PC-3 (cell line): ENCODE data around the gene CPLANE2. TPM values are rescaled to one million over a fixed set of nuclear protein-coding genes. Genes with fewer than 3 reads are reported as not detected.
"Not testable (repeated sequence)": the region's sequence is repeated elsewhere in the genome, so short reads cannot be mapped to it uniquely, and the experiment has no call there.

ENCODE experiments used
- ATAC-seq: fragments of 200-7000 bp; cut with Tn5 transposase; 2 replicates; pipeline ENCODE4 v1.9.1; 2020; ENCODE audit warnings: mild to moderate bottlenecking, moderate library complexity
- BruUV-seq: library from RNA; stranded (reverse); fragments of 400-500 nt; replicated peaks from 2 replicates; lab custom pipeline; 2021; lab: Mats Ljungman, UMichigan
- CTCF ChIA-PET: fragments of 300-600 bp; sonication (Branson Sonifier 250); formaldehyde crosslinking; loops from one replicate; lab custom pipeline; 2022; ENCODE audit warnings: antibody characterized with exemption; lab: Charles Lee
- POLR2A ChIA-PET: fragments of 300-600 bp; sonication (Branson Sonifier 250); formaldehyde crosslinking; loops from one replicate; lab custom pipeline; 2022; ENCODE audit warnings: antibody characterized with exemption; ENCODE audit not compliant: unreplicated experiment; lab: Charles Lee
- DNase-seq: peaks from one replicate; pipeline ENCODE4 v3.0.0-alpha.2; 2015
- H2AFZ ChIP-seq: fragments of 300-600 bp; sonication (generic); 2 replicates; pipeline ENCODE4 v1.6.0; 2016; ENCODE audit warnings: antibody characterized with exemption, low read length
- H3F3A ChIP-seq: fragments of 300-600 bp; sonication (generic); one replicate; pipeline ENCODE4 v1.6.0; 2017; ENCODE audit warnings: antibody characterized with exemption, low read length, control low read depth, mild to moderate bottlenecking; ENCODE audit not compliant: unreplicated experiment
- H3K27ac ChIP-seq: fragments of 300-600 bp; sonication (generic); 2 replicates; pipeline ENCODE4 v1.5.1; 2016; ENCODE audit warnings: mild to moderate bottlenecking, low read length
- H3K27me3 ChIP-seq: fragments of 300-600 bp; sonication (generic); 2 replicates; pipeline ENCODE4 v1.6.1; 2016; ENCODE audit warnings: low read length, mixed read lengths
- H3K36me3 ChIP-seq: fragments of 300-600 bp; sonication (generic); 2 replicates; pipeline ENCODE4 v1.6.1; 2016; ENCODE audit warnings: low read depth, mixed run types, low read length, mixed read lengths
- H3K4me1 ChIP-seq: fragments of 300-600 bp; sonication (generic); 2 replicates; pipeline ENCODE4 v1.5.1; 2016; ENCODE audit warnings: low read length; ENCODE audit not compliant: insufficient read depth
- H3K4me2 ChIP-seq: fragments of 300-600 bp; sonication (generic); 2 replicates; pipeline ENCODE4 v1.6.0; 2016; ENCODE audit warnings: low read length
- H3K4me3 ChIP-seq: fragments of 300-600 bp; sonication (generic); 2 replicates; pipeline ENCODE4 v1.5.1; 2016; ENCODE audit warnings: mild to moderate bottlenecking, low read length, mixed read lengths
- H3K79me2 ChIP-seq: fragments of 300-600 bp; sonication (generic); 2 replicates; pipeline ENCODE4 v1.6.1; 2017; ENCODE audit warnings: low read length, mixed read lengths
- H3K9ac ChIP-seq: fragments of 300-600 bp; sonication (generic); 2 replicates; pipeline ENCODE4 v1.6.0; 2016; ENCODE audit warnings: mild to moderate bottlenecking, low read length
- H3K9me2 ChIP-seq: fragments of 300-600 bp; sonication (generic); replicated peaks from 2 replicates; pipeline ENCODE4 v1.6.1; 2016; ENCODE audit warnings: mixed run types, low read length, mixed read lengths
- H3K9me3 ChIP-seq: fragments of 300-600 bp; sonication (generic); 2 replicates; pipeline ENCODE4 v1.6.1; 2016; ENCODE audit warnings: low read length, mixed read lengths
- H4K20me1 ChIP-seq: fragments of 300-600 bp; sonication (generic); 2 replicates; pipeline ENCODE4 v1.6.1; 2016; ENCODE audit warnings: low read length, mixed read lengths
- CTCF ChIP-seq: fragments of 300-600 bp; sonication (generic); conservative IDR thresholded peaks from 2 replicates; pipeline ENCODE4 v1.5.1; 2017; ENCODE audit warnings: antibody characterized with exemption, low read depth, mild to moderate bottlenecking, low read length
- EZH2 ChIP-seq: fragments of 300-600 bp; sonication (generic); IDR thresholded peaks from one replicate; pipeline ENCODE4 v1.6.1; 2017; ENCODE audit warnings: antibody characterized with exemption, mild to moderate bottlenecking, low read length; ENCODE audit not compliant: unreplicated experiment
- EZH2phosphoT487 ChIP-seq: fragments of 300-600 bp; sonication (generic); IDR thresholded peaks from 2 replicates; pipeline ENCODE4 v1.6.1; 2018; ENCODE audit warnings: mild to moderate bottlenecking, antibody characterized with exemption, low read length, borderline replicate concordance
- intact Hi-C: fragments of 100-400 bp; cut with micrococcal nuclease; formaldehyde crosslinking; loops from 2 replicates; pipeline ENCODE4 v1.9.0; 2023
- total RNA-seq: library from RNA; depleted of rRNA; stranded (reverse); fragments of >200 nt; gene quantifications from 2 replicates; pipeline ENCODE4 v1.2.3, GENCODE V29; 2014

The CPLANE2 gene
- total RNA-seq, 1 experiment from 2014 or later: 9.6 TPM

GRCh38 chr1:16199157-16199501 lies 37.9 kb downstream of the CPLANE2 start:
- ChIA-PET POLR2A (no interaction called here), CTCF (no interaction called here)
- Histone ChIP-seq H3K4me3 (no peak overlapping the region), H3K9me2 (no peaks in the 10 kb centered on the region), H3K79me2 (no peaks in the 10 kb centered on the region), H4K20me1 (no peaks in the 10 kb centered on the region), H3K4me1 (no peaks in the 10 kb centered on the region), H3K36me3 (no peaks in the 10 kb centered on the region), H3K27ac (no peak overlapping the region), H3K9me3 (no peaks in the 10 kb centered on the region), H3K4me2 (no peak overlapping the region), H3K27me3 (no peaks in the 10 kb centered on the region), H3K9ac (no peak overlapping the region), H3F3A (no peaks in the 10 kb centered on the region), H2AFZ (no peak overlapping the region)
- no peak for TF ChIP-seq CTCF
- no peak for TF ChIP-seq EZH2
- no peak for TF ChIP-seq EZH2phosphoT487
- no peak for DNase-seq
- no TSS peak for BruUV-seq
- no peak for ATAC-seq
- intact Hi-C loops: no loop called here

- Histone ChIP-seq H3K27me3 (no peaks in the 10 kb centered on the region), H3K4me2 (no peak overlapping the region), H3K27ac (no peak overlapping the region), H3F3A (no peaks in the 10 kb centered on the region), H3K79me2 (no peaks in the 10 kb centered on the region), H3K9me3 (no peaks in the 10 kb centered on the region), H4K20me1 (no peaks in the 10 kb centered on the region), H3K4me1 (no peaks in the 10 kb centered on the region), H3K9me2 (no peaks in the 10 kb centered on the region), H2AFZ (no peak overlapping the region), H3K9ac (no peak overlapping the region), H3K4me3 (no peak overlapping the region), H3K36me3 (no peaks in the 10 kb centered on the region)
- intact Hi-C loops: no loop called here
- no TSS peak for BruUV-seq
- DNase-seq (no peak), ATAC-seq (no peak)
- ChIA-PET POLR2A (no interaction called here), CTCF (no interaction called here)
- no peak for TF ChIP-seq CTCF
- no peak for TF ChIP-seq EZH2
- TF ChIP-seq EZH2phosphoT487: no peak
Measured at GRCh38 chr1:16198444-16199156, 38.4 kb downstream of the CPLANE2 start.

- no TSS peak for BruUV-seq
- ChIA-PET CTCF (no interaction called here), POLR2A (no interaction called here)
- Histone ChIP-seq H3F3A (no peaks in the 10 kb centered on the region), H3K9ac (no peak overlapping the region), H3K4me2 (no peak overlapping the region), H2AFZ (no peak overlapping the region), H3K36me3 (no peaks in the 10 kb centered on the region), H3K79me2 (no peaks in the 10 kb centered on the region), H3K9me2 (no peaks in the 10 kb centered on the region), H3K27me3 (no peaks in the 10 kb centered on the region), H4K20me1 (no peaks in the 10 kb centered on the region), H3K9me3 (no peaks in the 10 kb centered on the region), H3K4me1 (no peaks in the 10 kb centered on the region), H3K4me3 (no peak overlapping the region), H3K27ac (no peak overlapping the region)
- no peak for DNase-seq
- no peak for TF ChIP-seq EZH2phosphoT487
- no peak for TF ChIP-seq CTCF
- no peak for TF ChIP-seq EZH2
- intact Hi-C loops: no loop called here
- no peak for ATAC-seq
Measured at GRCh38 chr1:16196874-16197273, 40.1 kb downstream of the CPLANE2 start.

- BruUV-seq, CTCF ChIA-PET, H3F3A ChIP-seq, H3K4me2 ChIP-seq, H3K4me3 ChIP-seq, H3K79me2 ChIP-seq, DNase-seq, H4K20me1 ChIP-seq, H3K9me2 ChIP-seq, H3K36me3 ChIP-seq, ATAC-seq, H3K4me1 ChIP-seq, H3K27me3 ChIP-seq, H3K9ac ChIP-seq, H3K9me3 ChIP-seq, H2AFZ ChIP-seq, intact Hi-C loops, H3K27ac ChIP-seq: not testable (repeated sequence)
- POLR2A ChIA-PET: interaction anchor here (0.6 kb wide), 1 partner anchor 41 kb away, joined by 3 read pairs; the partner anchor contains the start of gene CPLANE2
Measured at GRCh38 chr1:16196139-16196538, 40.8 kb downstream of the CPLANE2 start.
